ENCODE data around the gene PRDM5.

DNA sequence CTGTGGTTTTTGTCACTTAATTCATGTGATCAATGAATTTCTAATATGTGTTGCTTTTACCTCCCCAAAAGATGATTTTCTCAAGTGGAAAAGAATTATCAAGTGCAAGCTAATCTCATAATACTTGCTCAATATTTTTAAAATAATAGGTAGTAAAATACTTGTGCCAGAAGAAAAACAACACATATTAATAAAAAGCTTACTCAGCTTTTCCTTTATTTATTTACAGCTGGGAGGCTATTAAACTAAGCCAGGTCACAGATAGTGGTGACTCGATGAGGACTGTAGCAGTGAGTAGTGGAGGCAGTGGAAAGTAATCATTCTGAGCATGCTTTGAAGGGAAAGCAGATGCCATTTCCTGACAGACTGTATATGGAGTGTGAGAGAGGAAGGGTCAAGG, 96.1 kb downstream of the PRDM5 start:
- TF ChIP-seq EZH2 (IDR thresholded peaks at IDR 0.05; ENCODE audit: insufficient read depth, poor library complexity, severe bottlenecking) (no peak), EZH2phosphoT487 (IDR thresholded peaks at IDR 0.05; ENCODE audit: insufficient read depth, low read depth) (no peak)

All from GM23248 (cell line).